Activated T-helper 17 cell treated with anti-CD3 and anti-CD28 coated beads, Interleukin-2, amount 50 U/mL, for 72 hours (primary cell): Measurements from ENCODE around the gene AFAP1. TPM values are rescaled to one million over a fixed set of nuclear protein-coding genes. Genes with fewer than 3 reads are reported as not detected.

ENCODE experiments used
- ATAC-seq: fragments of 150-1000 bp; cut with Tn5 transposase; replicated peaks from 2 replicates; pipeline ENCODE4 v1.10.0; 2021; ENCODE audit warnings: mild to moderate bottlenecking, moderate library complexity
- H3K27ac Mint-ChIP-seq: one replicate; pipeline ENCODE4 v1.8.0; 2022; ENCODE audit warnings: mixed read lengths
- H3K27me3 Mint-ChIP-seq: one replicate; pipeline ENCODE4 v1.8.0; 2022; ENCODE audit warnings: mixed read lengths
- H3K36me3 Mint-ChIP-seq: one replicate; pipeline ENCODE4 v1.8.0; 2022; ENCODE audit warnings: low read depth, mild to moderate bottlenecking, mixed read lengths
- H3K4me1 Mint-ChIP-seq: one replicate; pipeline ENCODE4 v1.8.0; 2022; ENCODE audit warnings: mixed read lengths
- H3K4me3 Mint-ChIP-seq: one replicate; pipeline ENCODE4 v1.8.0; 2022; ENCODE audit warnings: mild to moderate bottlenecking, mixed read lengths
- H3K9me3 Mint-ChIP-seq: one replicate; pipeline ENCODE4 v1.8.0; 2022; ENCODE audit warnings: mixed read lengths
- total RNA-seq, 2 donors: library from RNA; stranded (reverse); gene quantifications; one replicate each; pipeline ENCODE4 v1.2.3, GENCODE V29; 2022

The AFAP1 gene
- total RNA-seq, 2 donors from 2014 or later: 20.1 to 29.8 TPM

DNA sequence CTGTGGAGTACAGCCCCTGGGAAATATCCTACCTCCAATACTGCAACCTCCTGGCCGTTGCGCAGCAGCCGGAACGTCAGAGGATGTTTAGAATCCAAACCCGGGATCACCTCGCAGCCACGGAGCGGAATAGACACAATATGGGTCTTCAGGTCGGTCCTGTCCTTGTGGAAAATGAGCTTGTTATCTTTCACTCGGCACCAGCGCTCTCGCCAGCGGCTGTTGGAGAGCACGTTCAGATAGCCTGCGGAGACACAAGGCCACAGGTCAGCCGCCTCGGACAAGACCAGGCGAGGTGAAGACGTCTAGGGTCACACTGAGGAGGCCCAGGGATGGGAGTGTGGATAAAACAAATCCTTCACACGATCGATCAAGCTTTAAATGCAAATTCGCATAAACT, 139.3 kb downstream of the AFAP1 start:
- ATAC-seq: no peak
- no peak overlapping the region for H3K27ac Mint-ChIP-seq
- H3K27me3 Mint-ChIP-seq: no peaks in the 10 kb centered on the region
- H3K4me3 Mint-ChIP-seq: no peak overlapping the region
- H3K36me3 Mint-ChIP-seq: peaks cover 65% of the 10 kb centered on the region
- H3K4me1 Mint-ChIP-seq: peaks cover 15% of the 10 kb centered on the region
- no peaks in the 10 kb centered on the region for H3K9me3 Mint-ChIP-seq

DNA sequence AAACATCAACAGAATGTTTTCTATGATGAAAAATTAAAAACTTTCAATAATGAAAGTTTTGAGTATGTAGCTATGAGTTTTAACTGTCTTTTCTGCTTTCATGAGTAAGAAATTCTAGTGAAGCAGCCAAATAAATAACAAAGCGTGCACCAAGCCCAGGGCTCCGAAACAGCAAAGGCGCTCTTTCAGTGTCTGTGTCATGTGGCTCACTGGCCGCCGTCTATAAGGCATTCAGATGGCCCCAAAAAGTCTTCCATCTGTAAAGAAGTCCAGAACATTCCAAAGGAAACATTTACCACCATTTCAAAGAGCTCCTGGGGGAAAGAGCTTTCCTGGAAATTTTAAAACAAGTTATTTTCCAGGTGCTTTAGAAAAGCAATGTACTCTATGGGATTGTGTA, 139.9 kb downstream of the AFAP1 start:
- no peaks in the 10 kb centered on the region for H3K27me3 Mint-ChIP-seq
- H3K9me3 Mint-ChIP-seq: no peaks in the 10 kb centered on the region
- peaks cover 64% of the 10 kb centered on the region for H3K36me3 Mint-ChIP-seq
- H3K4me3 Mint-ChIP-seq: no peak overlapping the region
- ATAC-seq: no peak
- no peak overlapping the region for H3K27ac Mint-ChIP-seq
- H3K4me1 Mint-ChIP-seq: peaks cover 15% of the 10 kb centered on the region

- Mint-ChIP-seq H3K9me3 (no peaks in the 10 kb centered on the region), H3K4me1 (peaks cover 15% of the 10 kb centered on the region), H3K27me3 (no peaks in the 10 kb centered on the region), H3K36me3 (peaks cover 64% of the 10 kb centered on the region), H3K27ac (no peak overlapping the region), H3K4me3 (no peak overlapping the region)
- ATAC-seq: no peak
These were observed 140.4 kb downstream of the AFAP1 start for GRCh38 chr4:7799306-7799705.

GRCh38 chr4:7798178-7798995, 141.3 kb downstream of the AFAP1 start:
- Mint-ChIP-seq H3K4me3 (no peak overlapping the region), H3K27me3 (no peaks in the 10 kb centered on the region), H3K9me3 (no peaks in the 10 kb centered on the region), H3K27ac (no peak overlapping the region), H3K36me3 (peaks cover 71% of the 10 kb centered on the region), H3K4me1 (peaks cover 15% of the 10 kb centered on the region)
- no peak for ATAC-seq

- ATAC-seq: peak; percentile 40
These were observed 142.3 kb downstream of the AFAP1 start for GRCh38 chr4:7797330-7797729.

GRCh38 chr4:7795983-7796382, 143.7 kb downstream of the AFAP1 start:
- no peak for ATAC-seq
- H3K4me3 Mint-ChIP-seq: no peak overlapping the region
- H3K4me1 Mint-ChIP-seq: peaks cover 9% of the 10 kb centered on the region
- H3K27ac Mint-ChIP-seq: no peak overlapping the region
- peaks cover 81% of the 10 kb centered on the region for H3K36me3 Mint-ChIP-seq
- no peaks in the 10 kb centered on the region for H3K9me3 Mint-ChIP-seq
- H3K27me3 Mint-ChIP-seq: no peaks in the 10 kb centered on the region

More at GRCh38 chr4:7797330-7797729, 142.3 kb downstream of the AFAP1 start:
- H3K4me1 Mint-ChIP-seq: peaks cover 15% of the 10 kb centered on the region
- no peaks in the 10 kb centered on the region for H3K27me3 Mint-ChIP-seq
- H3K9me3 Mint-ChIP-seq: no peaks in the 10 kb centered on the region
- H3K27ac Mint-ChIP-seq: no peak overlapping the region
- peaks cover 81% of the 10 kb centered on the region for H3K36me3 Mint-ChIP-seq
- no peak overlapping the region for H3K4me3 Mint-ChIP-seq

DNA sequence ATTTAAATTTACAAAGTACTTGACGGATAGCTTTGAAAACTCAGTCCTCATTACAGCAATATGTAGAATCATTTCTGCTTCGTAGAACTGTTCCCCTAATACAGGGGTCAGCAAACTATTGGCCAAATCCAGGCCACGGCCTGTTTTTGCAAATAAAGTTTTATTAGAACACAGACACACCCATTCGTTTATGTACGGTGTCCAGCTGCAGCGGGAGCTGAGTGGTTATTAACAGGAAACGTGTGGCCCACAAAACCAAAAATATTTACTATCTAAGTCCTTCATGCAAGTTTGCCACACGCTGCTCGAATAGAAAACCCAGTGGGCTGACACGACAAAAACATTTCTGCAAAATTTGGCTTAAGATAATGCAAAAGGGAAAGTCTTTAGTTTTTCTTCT, 146.5 kb downstream of the AFAP1 start:
- ATAC-seq: no peak
- H3K4me1 Mint-ChIP-seq: peaks cover 9% of the 10 kb centered on the region

GRCh38 chr4:7792616-7793015, 147.0 kb downstream of the AFAP1 start:
- Mint-ChIP-seq H3K27ac (no peak overlapping the region), H3K4me3 (no peak overlapping the region), H3K4me1 (peaks cover 7% of the 10 kb centered on the region), H3K9me3 (no peaks in the 10 kb centered on the region), H3K27me3 (no peaks in the 10 kb centered on the region), H3K36me3 (peaks cover 65% of the 10 kb centered on the region)
- no peak for ATAC-seq

More for the DNA sequence above, 146.5 kb downstream of the AFAP1 start:
- Mint-ChIP-seq H3K27me3 (no peaks in the 10 kb centered on the region), H3K4me3 (no peak overlapping the region), H3K27ac (no peak overlapping the region), H3K36me3 (peaks cover 71% of the 10 kb centered on the region), H3K9me3 (no peaks in the 10 kb centered on the region)

DNA sequence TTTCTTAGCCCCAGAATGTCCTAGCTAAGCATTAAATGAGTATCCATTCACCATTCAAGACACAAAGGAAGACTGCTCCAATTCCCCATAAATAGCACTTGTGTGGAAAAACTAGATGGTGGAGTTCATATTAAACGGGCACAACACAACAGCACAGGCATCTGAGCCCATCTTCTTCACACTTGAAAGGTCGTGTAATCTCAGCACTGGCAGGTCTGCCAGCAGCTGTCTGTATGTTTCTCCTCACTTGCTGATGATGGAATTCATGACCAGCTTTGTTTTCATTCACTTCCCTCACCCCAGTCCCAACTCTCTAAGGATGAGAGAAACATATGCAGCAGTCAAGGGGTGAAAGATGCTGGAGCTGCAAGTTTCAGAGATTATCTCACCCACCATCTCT, 148.7 kb downstream of the AFAP1 start:
- no peak for ATAC-seq
- peaks cover 60% of the 10 kb centered on the region for H3K36me3 Mint-ChIP-seq
- H3K9me3 Mint-ChIP-seq: no peaks in the 10 kb centered on the region
- no peak overlapping the region for H3K27ac Mint-ChIP-seq
- H3K4me3 Mint-ChIP-seq: no peak overlapping the region
- H3K27me3 Mint-ChIP-seq: no peaks in the 10 kb centered on the region
- H3K4me1 Mint-ChIP-seq: no peaks in the 10 kb centered on the region

GRCh38 chr4:7790023-7790422, 149.6 kb downstream of the AFAP1 start:
- peaks cover 67% of the 10 kb centered on the region for H3K36me3 Mint-ChIP-seq
- no peaks in the 10 kb centered on the region for H3K9me3 Mint-ChIP-seq
- no peak for ATAC-seq
- no peak overlapping the region for H3K4me3 Mint-ChIP-seq
- peaks cover 3% of the 10 kb centered on the region for H3K4me1 Mint-ChIP-seq
- peak overlapping the region; percentile 58 for H3K27ac Mint-ChIP-seq
- no peaks in the 10 kb centered on the region for H3K27me3 Mint-ChIP-seq

GRCh38 chr4:7788694-7789425, 150.8 kb downstream of the AFAP1 start:
- no peak for ATAC-seq
- H3K27me3 Mint-ChIP-seq: no peaks in the 10 kb centered on the region

GRCh38 chr4:7788193-7788592, 151.5 kb downstream of the AFAP1 start:
- no peaks in the 10 kb centered on the region for H3K9me3 Mint-ChIP-seq
- H3K36me3 Mint-ChIP-seq: peaks cover 67% of the 10 kb centered on the region
- no peak overlapping the region for H3K4me3 Mint-ChIP-seq
- peaks cover 12% of the 10 kb centered on the region for H3K4me1 Mint-ChIP-seq
- H3K27me3 Mint-ChIP-seq: no peaks in the 10 kb centered on the region
- no peak overlapping the region for H3K27ac Mint-ChIP-seq
- no peak for ATAC-seq

More at GRCh38 chr4:7788694-7789425, 150.8 kb downstream of the AFAP1 start:
- Mint-ChIP-seq H3K27ac (no peak overlapping the region), H3K4me3 (no peak overlapping the region), H3K36me3 (peaks cover 73% of the 10 kb centered on the region), H3K9me3 (no peaks in the 10 kb centered on the region), H3K4me1 (peaks cover 6% of the 10 kb centered on the region)

GRCh38 chr4:7787681-7788141, 151.9 kb downstream of the AFAP1 start:
- Mint-ChIP-seq H3K4me3 (no peak overlapping the region), H3K36me3 (peaks cover 67% of the 10 kb centered on the region), H3K27ac (no peak overlapping the region), H3K4me1 (peaks cover 14% of the 10 kb centered on the region), H3K27me3 (no peaks in the 10 kb centered on the region), H3K9me3 (no peaks in the 10 kb centered on the region)
- ATAC-seq: no peak

GRCh38 chr4:7787067-7787466, 152.6 kb downstream of the AFAP1 start:
- no peak for ATAC-seq
- Mint-ChIP-seq H3K36me3 (peaks cover 67% of the 10 kb centered on the region), H3K27me3 (no peaks in the 10 kb centered on the region), H3K9me3 (no peaks in the 10 kb centered on the region), H3K4me3 (no peak overlapping the region), H3K4me1 (peaks cover 17% of the 10 kb centered on the region), H3K27ac (no peak overlapping the region)

DNA sequence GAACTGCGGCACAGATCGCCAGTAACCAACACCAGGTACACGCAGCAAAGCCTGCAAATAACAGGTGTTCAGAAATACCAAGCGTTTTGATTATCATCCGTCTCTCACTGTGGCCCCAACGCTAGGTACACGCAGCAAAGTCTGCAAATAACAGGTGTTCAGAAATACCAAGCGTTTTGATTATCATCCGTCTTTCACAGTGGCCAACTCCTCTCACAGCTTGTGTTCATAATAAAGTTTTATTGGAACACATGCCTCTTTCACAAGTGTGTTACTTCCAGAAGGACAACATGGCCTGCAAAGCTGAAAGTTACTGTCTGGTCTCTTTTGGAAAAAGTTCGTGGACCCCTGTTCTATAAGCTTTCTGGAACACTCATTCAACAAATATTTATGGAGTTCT, 153.1 kb downstream of the AFAP1 start:
- Mint-ChIP-seq H3K36me3 (peaks cover 67% of the 10 kb centered on the region), H3K4me3 (no peak overlapping the region), H3K9me3 (no peaks in the 10 kb centered on the region), H3K4me1 (peaks cover 22% of the 10 kb centered on the region), H3K27me3 (no peaks in the 10 kb centered on the region), H3K27ac (no peak overlapping the region)
- ATAC-seq: no peak
